Jurkat, Clone E6-1 (cell line): Measurements from ENCODE around the gene ZNF326.
A peak's percentile ranks its signal among the peaks of the same experiment; 100 is the strongest.
"Not testable (repeated sequence)": the region's sequence is repeated elsewhere in the genome, so short reads cannot be mapped to it uniquely, and the experiment has no call there.

Experiments
- DNase-seq: peaks from one replicate; pipeline ENCODE4 v3.0.0-alpha.2; 2011; ENCODE audit warnings: low read depth, low spot score
- H3K4me3 ChIP-seq: 2 replicates; pipeline ENCODE4 v1.5.1; 2011; ENCODE audit warnings: mild to moderate bottlenecking, low read length, control low read depth, moderate library complexity

The ZNF326 gene

GRCh38 chr1:89990976-89991831 is 3.7 kb upstream of the ZNF326 start:
- no peak for DNase-seq
- H3K4me3 ChIP-seq, result no peak overlapping the region

- DNase-seq, result no peak
- H3K4me3 ChIP-seq, result no peak overlapping the region
These were observed 1.4 kb upstream of the ZNF326 start for GRCh38 chr1:89993541-89993940.

- DNase-seq, result no peak
These were observed 592 bp upstream of the ZNF326 start for GRCh38 chr1:89994231-89994804.

GRCh38 chr1:89995598-89996449 is 914 bp downstream of the ZNF326 start:
- DNase-seq, result no peak
- peak overlapping the region; percentile 93 for H3K4me3 ChIP-seq

More at GRCh38 chr1:89994231-89994804, 592 bp upstream of the ZNF326 start:
- H3K4me3 ChIP-seq, result peak overlapping the region; percentile 93

- peak overlapping the region; percentile 93 for H3K4me3 ChIP-seq
- no peak for DNase-seq
These were observed 1.7 kb downstream of the ZNF326 start for GRCh38 chr1:89996450-89997110.

- not testable (repeated sequence) for H3K4me3 ChIP-seq
These were observed 2.2 kb downstream of the ZNF326 start for GRCh38 chr1:89997152-89997551.

GRCh38 chr1:89998306-89998705 is 3.4 kb downstream of the ZNF326 start:
- no peak for DNase-seq
- H3K4me3 ChIP-seq, result no peak overlapping the region

More at GRCh38 chr1:89997152-89997551, 2.2 kb downstream of the ZNF326 start:
- DNase-seq, result not testable (repeated sequence)

GRCh38 chr1:89999208-89999607 is 4.3 kb downstream of the ZNF326 start:
- H3K4me3 ChIP-seq, result no peak overlapping the region
- DNase-seq, result no peak

GRCh38 chr1:89999628-90000027 is 4.7 kb downstream of the ZNF326 start:
- H3K4me3 ChIP-seq, result no peak overlapping the region
- no peak for DNase-seq

- H3K4me3 ChIP-seq, result no peak overlapping the region
- DNase-seq, result no peak
These were observed 6.2 kb downstream of the ZNF326 start for GRCh38 chr1:90000934-90001676.

GRCh38 chr1:90007979-90008404 is 13.1 kb downstream of the ZNF326 start:
- no peak for DNase-seq

GRCh38 chr1:90012300-90012699 is 17.4 kb downstream of the ZNF326 start:
- H3K4me3 ChIP-seq, result no peak overlapping the region
- no peak for DNase-seq

More at GRCh38 chr1:90007979-90008404, 13.1 kb downstream of the ZNF326 start:
- no peak overlapping the region for H3K4me3 ChIP-seq

GRCh38 chr1:90023691-90024090 is 28.8 kb downstream of the ZNF326 start:
- no peak for DNase-seq
- no peak overlapping the region for H3K4me3 ChIP-seq

GRCh38 chr1:90027281-90027680 is 32.4 kb downstream of the ZNF326 start:
- no peak for DNase-seq
- H3K4me3 ChIP-seq, result no peak overlapping the region

- DNase-seq, result no peak
- no peak overlapping the region for H3K4me3 ChIP-seq
These were observed 44.7 kb downstream of the ZNF326 start for GRCh38 chr1:90039652-90040051.

GRCh38 chr1:90043586-90043985 is 48.7 kb downstream of the ZNF326 start:
- H3K4me3 ChIP-seq, result no peak overlapping the region
- DNase-seq, result no peak

- H3K4me3 ChIP-seq, result no peak overlapping the region
- DNase-seq, result no peak
These were observed 49.4 kb downstream of the ZNF326 start for GRCh38 chr1:90044346-90044745.

GRCh38 chr1:90045853-90046563 is 51.1 kb downstream of the ZNF326 start:
- H3K4me3 ChIP-seq, result no peak overlapping the region
- peak; percentile 22 for DNase-seq
